ENCODE measurements around the gene RIPPLY2.

Gene RIPPLY2

GRCh38 chr6:83905648-83906047 lies 52.5 kb downstream of the RIPPLY2 start:
- no peak for DNase-seq (ENCODE audit: low read depth)

All from ELR (cell line).